ENCODE results near the gene CCDC63.

CCDC63 gene

GRCh38 chr12:110917961-110918360 lies 71.2 kb downstream of the CCDC63 start:
- no peak for DNase-seq
- no peaks in the 10 kb centered on the region for H3K36me3 ChIP-seq
- H3K27ac ChIP-seq = no peak overlapping the region
- no peaks in the 10 kb centered on the region for H3K27me3 ChIP-seq (ENCODE audit: insufficient read depth, low read depth, severe bottlenecking)
- no peak for TF ChIP-seq CTCF (IDR thresholded peaks at IDR 0.05; ENCODE audit: low read depth, low read length)
- H3K9me3 ChIP-seq (ENCODE audit: severe bottlenecking) = no peaks in the 10 kb centered on the region
- H3K4me3 ChIP-seq (ENCODE audit: low read depth, low read length) = no peak overlapping the region

- no peak overlapping the region for H3K4me3 ChIP-seq (ENCODE audit: low read depth, low read length)
- no peaks in the 10 kb centered on the region for H3K36me3 ChIP-seq
- TF ChIP-seq CTCF (IDR thresholded peaks at IDR 0.05; ENCODE audit: low read depth, low read length) = no peak
- no peak for DNase-seq
- no peaks in the 10 kb centered on the region for H3K27me3 ChIP-seq (ENCODE audit: insufficient read depth, low read depth, severe bottlenecking)
- H3K9me3 ChIP-seq (ENCODE audit: severe bottlenecking) = no peaks in the 10 kb centered on the region
- H3K27ac ChIP-seq = no peak overlapping the region
Observed at GRCh38 chr12:110919720-110920119, 72.9 kb downstream of the CCDC63 start.

GRCh38 chr12:110920324-110920910 lies 73.6 kb downstream of the CCDC63 start, which contains the start of gene MYL2:
Gene MYL2 (minus strand): TSS chr12:110920579. CDS start chr12:110920529, 50 bp downstream.
- Histone ChIP-seq H3K27me3 (ENCODE audit: insufficient read depth, low read depth, severe bottlenecking) (no peaks in the 10 kb centered on the region), H3K27ac (no peak within 1 kb of the TSS), H3K9me3 (ENCODE audit: severe bottlenecking) (no peaks in the 10 kb centered on the region), H3K4me3 (ENCODE audit: low read depth, low read length) (no peak within 1 kb of the TSS), H3K36me3 (no peaks in the 10 kb centered on the region)
- no peak for TF ChIP-seq CTCF (IDR thresholded peaks at IDR 0.05; ENCODE audit: low read depth, low read length)
- no peak for DNase-seq

GRCh38 chr12:110921262-110921661 lies 74.5 kb downstream of the CCDC63 start:
- Histone ChIP-seq H3K27ac (no peak overlapping the region), H3K9me3 (ENCODE audit: severe bottlenecking) (no peaks in the 10 kb centered on the region), H3K27me3 (ENCODE audit: insufficient read depth, low read depth, severe bottlenecking) (no peaks in the 10 kb centered on the region), H3K4me3 (ENCODE audit: low read depth, low read length) (no peak overlapping the region), H3K36me3 (no peaks in the 10 kb centered on the region)
- no peak for TF ChIP-seq CTCF (IDR thresholded peaks at IDR 0.05; ENCODE audit: low read depth, low read length)
- DNase-seq = no peak

GRCh38 chr12:110922652-110923051 lies 75.9 kb downstream of the CCDC63 start:
- Histone ChIP-seq H3K36me3 (no peaks in the 10 kb centered on the region), H3K9me3 (ENCODE audit: severe bottlenecking) (no peaks in the 10 kb centered on the region), H3K27ac (no peak overlapping the region), H3K27me3 (ENCODE audit: insufficient read depth, low read depth, severe bottlenecking) (no peaks in the 10 kb centered on the region), H3K4me3 (ENCODE audit: low read depth, low read length) (no peak overlapping the region)
- no peak for DNase-seq
- no peak for TF ChIP-seq CTCF (IDR thresholded peaks at IDR 0.05; ENCODE audit: low read depth, low read length)

- TF ChIP-seq CTCF (IDR thresholded peaks at IDR 0.05; ENCODE audit: low read depth, low read length) = no peak
- H3K4me3 ChIP-seq (ENCODE audit: low read depth, low read length) = no peak overlapping the region
- H3K9me3 ChIP-seq (ENCODE audit: severe bottlenecking) = no peaks in the 10 kb centered on the region
- H3K27ac ChIP-seq = no peak overlapping the region
- DNase-seq = no peak
- H3K36me3 ChIP-seq = no peaks in the 10 kb centered on the region
- H3K27me3 ChIP-seq (ENCODE audit: insufficient read depth, low read depth, severe bottlenecking) = no peaks in the 10 kb centered on the region
Observed at GRCh38 chr12:110923192-110923591, 76.4 kb downstream of the CCDC63 start.
